ENCODE results near the gene PCGF1.

GRCh38 chr2:74554820-74555531 is 47.5 kb upstream of the PCGF1 start:
- no peak for TF ChIP-seq POLR2AphosphoS5 (IDR thresholded peaks at IDR 0.05; ENCODE audit: low read depth, low read length)
- no peak; the same call in 1 of the 2 replicates for TF ChIP-seq POLR2A (IDR thresholded peaks at IDR 0.05; ENCODE audit: low read depth, low read length)
- TF ChIP-seq SPI1 (IDR thresholded peaks at IDR 0.05; ENCODE audit: low read depth, low read length), result no peak
